NCI-H774 (cell line): Measurements from ENCODE around the gene ADGRF3.
"Not testable (repeated sequence)": the region's sequence is repeated elsewhere in the genome, so short reads cannot be mapped to it uniquely, and the experiment has no call there.

Source experiments
- DNase-seq: peaks from one replicate; lab custom pipeline; 2025; lab: John Stamatoyannopoulos, UW

Gene ADGRF3

GRCh38 chr2:26274058-26274613 is 72.5 kb downstream of the ADGRF3 start:
- no peak for DNase-seq

GRCh38 chr2:26273501-26273900 is 73.1 kb downstream of the ADGRF3 start:
- DNase-seq: no peak

- no peak for DNase-seq
Measured at GRCh38 chr2:26270373-26270772, 76.2 kb downstream of the ADGRF3 start.

- no peak for DNase-seq
Measured at GRCh38 chr2:26269571-26270158, 76.9 kb downstream of the ADGRF3 start.

- not testable (repeated sequence) for DNase-seq
Measured at GRCh38 chr2:26268670-26269385, 77.8 kb downstream of the ADGRF3 start.

GRCh38 chr2:26268213-26268612 is 78.4 kb downstream of the ADGRF3 start:
- DNase-seq: no peak

- not testable (repeated sequence) for DNase-seq
Measured at GRCh38 chr2:26258836-26259235, 87.8 kb downstream of the ADGRF3 start.
